Nephron progenitor cell (in vitro differentiated cells): ENCODE data around the gene DHX15.
A peak's percentile ranks its signal among the peaks of the same experiment; 100 is the strongest.

ENCODE experiments used
- DNase-seq: peaks from one replicate; pipeline ENCODE4 v3.0.0; 2021
- H3K27ac Mint-ChIP-seq: 2 replicates; pipeline ENCODE4 v1.8.0; 2021; ENCODE audit warnings: mild to moderate bottlenecking, moderate library complexity, mixed read lengths
- H3K27me3 Mint-ChIP-seq: 2 replicates; pipeline ENCODE4 v1.8.0; 2021; ENCODE audit warnings: mild to moderate bottlenecking, low read depth, mixed read lengths; ENCODE audit not compliant: poor library complexity
- H3K36me3 Mint-ChIP-seq: 2 replicates; pipeline ENCODE4 v1.8.0; 2021; ENCODE audit warnings: low read depth, mixed read lengths
- H3K4me1 Mint-ChIP-seq: 2 replicates; pipeline ENCODE4 v1.8.0; 2021; ENCODE audit warnings: mixed read lengths
- H3K4me3 Mint-ChIP-seq: 2 replicates; pipeline ENCODE4 v1.8.0; 2021; ENCODE audit warnings: mild to moderate bottlenecking, moderate library complexity, mixed read lengths
- H3K9me3 Mint-ChIP-seq: 2 replicates; pipeline ENCODE4 v1.8.0; 2021; ENCODE audit warnings: mild to moderate bottlenecking, moderate library complexity, mixed read lengths
- CTCF ChIP-seq: fragments of 200-600 bp; sonication (generic); IDR thresholded peaks from 2 replicates; pipeline ENCODE4 v1.5.0; 2021; ENCODE audit warnings: antibody characterized with exemption

Gene DHX15

GRCh38 chr4:24584211-24584850, at the start of gene DHX15:
DHX15 (minus strand) TSS chr4:24584554; CDS start chr4:24584393, 161 bp downstream.
- Mint-ChIP-seq H3K27me3 (peaks cover 9% of the 10 kb centered on the region), H3K27ac (peak within 1 kb of the TSS; percentile 100), H3K36me3 (peaks cover 34% of the 10 kb centered on the region), H3K4me1 (peaks cover 24% of the 10 kb centered on the region), H3K9me3 (peaks cover 32% of the 10 kb centered on the region), H3K4me3 (peak within 1 kb of the TSS; percentile 98)
- no peak for TF ChIP-seq CTCF
- DNase-seq: peak; percentile 89

GRCh38 chr4:24632011-24632410, 47.7 kb upstream of the DHX15 start:
- no peak for DNase-seq
- Mint-ChIP-seq H3K36me3 (no peaks in the 10 kb centered on the region), H3K4me3 (no peak overlapping the region), H3K27ac (no peak overlapping the region), H3K9me3 (no peaks in the 10 kb centered on the region), H3K27me3 (no peaks in the 10 kb centered on the region), H3K4me1 (no peaks in the 10 kb centered on the region)
- no peak for TF ChIP-seq CTCF

GRCh38 chr4:24630937-24631336, 46.6 kb upstream of the DHX15 start:
- no peak for DNase-seq
- H3K4me3 Mint-ChIP-seq: no peak overlapping the region
- H3K27ac Mint-ChIP-seq: no peak overlapping the region
- no peaks in the 10 kb centered on the region for H3K9me3 Mint-ChIP-seq
- H3K27me3 Mint-ChIP-seq: no peaks in the 10 kb centered on the region
- no peak for TF ChIP-seq CTCF
- H3K4me1 Mint-ChIP-seq: no peaks in the 10 kb centered on the region
- H3K36me3 Mint-ChIP-seq: no peaks in the 10 kb centered on the region

GRCh38 chr4:24625091-24625490, 40.7 kb upstream of the DHX15 start:
- peak overlapping the region; percentile 2 for H3K27ac Mint-ChIP-seq
- TF ChIP-seq CTCF: no peak
- H3K27me3 Mint-ChIP-seq: no peaks in the 10 kb centered on the region
- H3K4me3 Mint-ChIP-seq: no peak overlapping the region
- no peaks in the 10 kb centered on the region for H3K4me1 Mint-ChIP-seq
- H3K36me3 Mint-ChIP-seq: peaks cover 3% of the 10 kb centered on the region
- no peak for DNase-seq
- H3K9me3 Mint-ChIP-seq: peaks cover 19% of the 10 kb centered on the region

- peaks cover 3% of the 10 kb centered on the region for H3K36me3 Mint-ChIP-seq
- H3K9me3 Mint-ChIP-seq: peaks cover 26% of the 10 kb centered on the region
- no peaks in the 10 kb centered on the region for H3K27me3 Mint-ChIP-seq
- no peak for DNase-seq
- no peak overlapping the region for H3K27ac Mint-ChIP-seq
- no peak overlapping the region for H3K4me3 Mint-ChIP-seq
- H3K4me1 Mint-ChIP-seq: no peaks in the 10 kb centered on the region
- no peak for TF ChIP-seq CTCF
Observed at GRCh38 chr4:24624381-24624780, 40.0 kb upstream of the DHX15 start.

GRCh38 chr4:24622146-24622834, 37.9 kb upstream of the DHX15 start:
- no peak for DNase-seq
- Mint-ChIP-seq H3K4me3 (no peak overlapping the region), H3K27me3 (no peaks in the 10 kb centered on the region), H3K4me1 (no peaks in the 10 kb centered on the region), H3K27ac (no peak overlapping the region), H3K36me3 (peaks cover 3% of the 10 kb centered on the region), H3K9me3 (peaks cover 41% of the 10 kb centered on the region)
- TF ChIP-seq CTCF: no peak
